ENCODE measurements around the gene KRT4. TPM values are rescaled to one million over a fixed set of nuclear protein-coding genes. Genes with fewer than 3 reads are reported as not detected.

The KRT4 gene
- total RNA-seq, 1 experiment from 2014 or later = not detected

DNA sequence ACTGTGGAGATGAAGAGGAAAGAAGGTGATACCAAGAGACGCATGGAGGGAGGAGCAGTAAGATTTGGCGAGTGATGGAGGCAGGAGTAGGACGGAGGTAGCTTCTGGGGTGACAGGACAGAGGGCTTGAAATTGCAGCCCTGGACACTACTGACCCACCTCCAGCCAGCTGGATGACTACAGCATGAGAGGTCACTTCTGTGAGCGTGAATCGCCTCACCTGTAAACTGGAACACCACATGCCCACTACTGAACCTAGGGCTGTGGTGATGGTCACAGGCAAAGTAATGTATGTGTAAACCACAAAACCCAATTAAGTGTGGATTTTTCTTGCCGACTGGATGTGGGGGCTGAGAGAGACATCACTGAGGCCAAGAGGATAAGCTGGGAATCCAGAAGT, 6.6 kb upstream of the KRT4 start:
- Histone ChIP-seq H4K20me1 (ENCODE audit: control insufficient read depth, insufficient read depth, insufficient read length) (no peaks in the 10 kb centered on the region), H2AFZ (ENCODE audit: low read length) (no peak overlapping the region), H2BK12ac (ENCODE audit: insufficient read length, low read depth, low read length) (no peak overlapping the region), H3K27me3 (ENCODE audit: insufficient read depth, low read length) (no peaks in the 10 kb centered on the region), H3K4me1 (ENCODE audit: insufficient read depth, low read length) (no peaks in the 10 kb centered on the region), H3K9ac (ENCODE audit: extremely low read depth, insufficient read length, low read length) (no peak overlapping the region), H2BK5ac (ENCODE audit: insufficient read length, low read length) (no peak overlapping the region), H2BK20ac (ENCODE audit: low read depth, low read length, poor library complexity, severe bottlenecking) (no peak overlapping the region), H2BK120ac (ENCODE audit: low read depth, low read length, poor library complexity, severe bottlenecking) (no peak overlapping the region), H3K79me1 (ENCODE audit: insufficient read depth, low read depth, low read length, poor library complexity, severe bottlenecking) (no peaks in the 10 kb centered on the region), H3T11ph (ENCODE audit: low read length) (no peak overlapping the region), H3K9me3 (ENCODE audit: control insufficient read depth, low read depth, low read length) (no peaks in the 10 kb centered on the region), H3K14ac (ENCODE audit: insufficient read depth, low read length) (no peak overlapping the region), H3K23me2 (ENCODE audit: insufficient read length, low read depth, low read length, poor library complexity, severe bottlenecking) (no peaks in the 10 kb centered on the region), H4K5ac (ENCODE audit: insufficient read length, low read depth, low read length) (no peak overlapping the region), H3K79me2 (ENCODE audit: insufficient read depth, low read length) (no peaks in the 10 kb centered on the region), H3K23ac (ENCODE audit: insufficient read length, low read depth, low read length) (no peak overlapping the region), H3K27ac (ENCODE audit: insufficient read length, low read depth, low read length) (no peak overlapping the region), H2BK15ac (ENCODE audit: low read depth, low read length) (no peak overlapping the region), H2AK5ac (ENCODE audit: insufficient read length, low read length) (no peak overlapping the region), H3K18ac (ENCODE audit: insufficient read length, low read depth, low read length) (no peak overlapping the region), H4K8ac (replicated peaks; ENCODE audit: insufficient read length, low read depth, low read length) (no peak overlapping the region), H3K56ac (ENCODE audit: insufficient read length, low read depth, low read length) (no peak overlapping the region), H4K91ac (ENCODE audit: insufficient read length, low read depth, low read length) (no peak overlapping the region), H3K4me2 (ENCODE audit: insufficient read depth, insufficient read length, low read length) (no peak overlapping the region), H3K4ac (ENCODE audit: low read depth, low read length) (no peak overlapping the region)
- no CpG with 5 or more reads among the region's 6 CpGs for WGBS (ENCODE audit: extremely low coverage, insufficient read length, low lambda C conversion rate)
- Mint-ChIP-seq H3K27ac (no peak overlapping the region), H3K4me3 (no peak overlapping the region), H3K9me3 (no peaks in the 10 kb centered on the region), H3K36me3 (ENCODE audit: insufficient read depth in 1 of 3, low read depth in 3 of 3) (no peaks in the 10 kb centered on the region; a peak in 1 of 7 replicates), H3K4me1 (peaks cover 3 to 7% of the 10 kb centered on the region in 2 experiments; a peak in 3 of 4 replicates), H3K27me3 (ENCODE audit: low read depth) (no peaks in the 10 kb centered on the region; the same call in 1 of the 2 replicates)
- TF ChIP-seq, protein P1, sequence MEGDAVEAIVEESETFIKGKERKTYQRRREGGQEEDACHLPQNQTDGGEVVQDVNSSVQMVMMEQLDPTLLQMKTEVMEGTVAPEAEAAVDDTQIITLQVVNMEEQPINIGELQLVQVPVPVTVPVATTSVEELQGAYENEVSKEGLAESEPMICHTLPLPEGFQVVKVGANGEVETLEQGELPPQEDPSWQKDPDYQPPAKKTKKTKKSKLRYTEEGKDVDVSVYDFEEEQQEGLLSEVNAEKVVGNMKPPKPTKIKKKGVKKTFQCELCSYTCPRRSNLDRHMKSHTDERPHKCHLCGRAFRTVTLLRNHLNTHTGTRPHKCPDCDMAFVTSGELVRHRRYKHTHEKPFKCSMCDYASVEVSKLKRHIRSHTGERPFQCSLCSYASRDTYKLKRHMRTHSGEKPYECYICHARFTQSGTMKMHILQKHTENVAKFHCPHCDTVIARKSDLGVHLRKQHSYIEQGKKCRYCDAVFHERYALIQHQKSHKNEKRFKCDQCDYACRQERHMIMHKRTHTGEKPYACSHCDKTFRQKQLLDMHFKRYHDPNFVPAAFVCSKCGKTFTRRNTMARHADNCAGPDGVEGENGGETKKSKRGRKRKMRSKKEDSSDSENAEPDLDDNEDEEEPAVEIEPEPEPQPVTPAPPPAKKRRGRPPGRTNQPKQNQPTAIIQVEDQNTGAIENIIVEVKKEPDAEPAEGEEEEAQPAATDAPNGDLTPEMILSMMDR (conservative IDR thresholded peaks at IDR 0.05) = no peak
- DNase-seq = no peak

Measured in H9 (cell line).